Measurements from ENCODE around the gene NT5C3B. TPM values are rescaled to one million over a fixed set of nuclear protein-coding genes. Genes with fewer than 3 reads are reported as not detected.
"Not testable (repeated sequence)": the region's sequence is repeated elsewhere in the genome, so short reads cannot be mapped to it uniquely, and the experiment has no call there.

Gene NT5C3B
- polyA plus RNA-seq, 1 of the 3 experiments (the other 2 are of a cell fraction) = 87.4 TPM

DNA sequence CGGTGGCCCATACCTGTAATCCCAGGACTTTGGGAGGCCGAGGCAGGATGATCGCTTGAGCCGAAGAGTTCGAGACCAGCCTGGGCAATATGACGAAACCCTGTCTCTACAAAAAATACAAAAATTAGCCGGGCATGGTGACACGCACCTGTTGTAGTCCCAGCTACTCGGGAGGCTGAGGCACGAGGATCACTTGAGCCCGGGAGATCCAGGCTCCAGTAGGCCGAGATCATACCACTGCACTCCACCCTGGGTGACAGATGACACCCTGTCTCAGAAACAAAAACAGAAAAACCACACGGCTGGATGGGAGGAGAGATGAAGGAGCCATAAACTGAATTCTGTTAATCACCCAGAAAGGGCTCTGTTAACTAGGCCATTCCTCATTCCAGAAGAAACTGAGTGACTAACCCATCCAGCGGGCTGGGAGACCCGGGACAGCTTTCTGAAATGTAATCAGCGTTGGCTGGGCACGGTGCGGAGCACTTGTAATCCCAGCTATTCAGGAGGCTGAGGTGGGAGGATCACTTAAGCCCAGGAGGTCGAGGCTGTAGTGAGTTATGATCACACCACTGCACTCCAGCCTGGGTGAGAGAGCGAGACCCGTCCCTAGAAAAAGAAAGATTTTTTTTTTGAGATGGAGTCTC lies 641 bp upstream of the NT5C3B start:
- no peaks in the 10 kb centered on the region for H3K9me3 ChIP-seq
- 0 out of 2 replicates have a peak overlapping the region, but pooled peaks have one; percentile 21 for H3K9ac ChIP-seq
- peaks cover 7 to 17% of the 10 kb centered on the region in 2 experiments for H3K36me3 ChIP-seq (replicated peaks in 1 of 2; ENCODE audit: control insufficient read depth in 1 of 2, insufficient read depth in 2 of 2, low read length in 1 of 2)
- H3K27me3 ChIP-seq (ENCODE audit: insufficient read depth) = no peaks in the 10 kb centered on the region
- ChIA-PET POLR2A (interaction anchor here (1.1 to 2.2 kb wide), 2 partner anchors 25 to 28 kb away, joined by 3 to 6 read pairs; partner anchors contain the start of genes KLHL11 and P3H4), CTCF (interaction anchor here (0.7 to 1.6 kb wide), 2 partner anchors 13 to 35 kb away, joined by 3 to 4 read pairs; no protein-coding TSS in a partner anchor)
- H3K4me1 ChIP-seq (ENCODE audit: control insufficient read depth in 1 of 2, insufficient read depth in 2 of 2, low read depth in 1 of 2, low read length in 1 of 2) = peaks cover 0 to 8% of the 10 kb centered on the region in 2 experiments; a peak in 1 of 4 replicates
- H3K27ac ChIP-seq (ENCODE audit: low read depth in 2 of 2, low read length in 1 of 2) = no peak overlapping the region; a peak in 1 of 4 replicates
- H3K9me2 ChIP-seq = no peaks in the 10 kb centered on the region
- H3K79me2 ChIP-seq (ENCODE audit: insufficient read depth) = peaks cover 20% of the 10 kb centered on the region; the same call in 1 of the 2 replicates
- peak overlapping the region; percentile 96 for H2AFZ ChIP-seq (ENCODE audit: low read depth)
- peak overlapping the region; percentile 71 to 91 for H3K4me3 ChIP-seq (ENCODE audit: low read depth in 2 of 2, low read length in 1 of 2)
- peak overlapping the region; percentile 95 for H3K4me2 ChIP-seq
- no peak for DNase-seq
- 55% methylated on average over 21 of the region's 21 CpGs for WGBS (ENCODE audit: low lambda C conversion rate)
- H4K20me1 ChIP-seq (ENCODE audit: insufficient read depth) = no peaks in the 10 kb centered on the region
- TF ChIP-seq FOXJ3 (CRISPR knock-in tag; IDR thresholded peaks at IDR 0.05) (no peak), YY1 (IDR thresholded peaks at IDR 0.05; ENCODE audit: low read depth) (no peak)
- TF ChIP-seq, protein P1, sequence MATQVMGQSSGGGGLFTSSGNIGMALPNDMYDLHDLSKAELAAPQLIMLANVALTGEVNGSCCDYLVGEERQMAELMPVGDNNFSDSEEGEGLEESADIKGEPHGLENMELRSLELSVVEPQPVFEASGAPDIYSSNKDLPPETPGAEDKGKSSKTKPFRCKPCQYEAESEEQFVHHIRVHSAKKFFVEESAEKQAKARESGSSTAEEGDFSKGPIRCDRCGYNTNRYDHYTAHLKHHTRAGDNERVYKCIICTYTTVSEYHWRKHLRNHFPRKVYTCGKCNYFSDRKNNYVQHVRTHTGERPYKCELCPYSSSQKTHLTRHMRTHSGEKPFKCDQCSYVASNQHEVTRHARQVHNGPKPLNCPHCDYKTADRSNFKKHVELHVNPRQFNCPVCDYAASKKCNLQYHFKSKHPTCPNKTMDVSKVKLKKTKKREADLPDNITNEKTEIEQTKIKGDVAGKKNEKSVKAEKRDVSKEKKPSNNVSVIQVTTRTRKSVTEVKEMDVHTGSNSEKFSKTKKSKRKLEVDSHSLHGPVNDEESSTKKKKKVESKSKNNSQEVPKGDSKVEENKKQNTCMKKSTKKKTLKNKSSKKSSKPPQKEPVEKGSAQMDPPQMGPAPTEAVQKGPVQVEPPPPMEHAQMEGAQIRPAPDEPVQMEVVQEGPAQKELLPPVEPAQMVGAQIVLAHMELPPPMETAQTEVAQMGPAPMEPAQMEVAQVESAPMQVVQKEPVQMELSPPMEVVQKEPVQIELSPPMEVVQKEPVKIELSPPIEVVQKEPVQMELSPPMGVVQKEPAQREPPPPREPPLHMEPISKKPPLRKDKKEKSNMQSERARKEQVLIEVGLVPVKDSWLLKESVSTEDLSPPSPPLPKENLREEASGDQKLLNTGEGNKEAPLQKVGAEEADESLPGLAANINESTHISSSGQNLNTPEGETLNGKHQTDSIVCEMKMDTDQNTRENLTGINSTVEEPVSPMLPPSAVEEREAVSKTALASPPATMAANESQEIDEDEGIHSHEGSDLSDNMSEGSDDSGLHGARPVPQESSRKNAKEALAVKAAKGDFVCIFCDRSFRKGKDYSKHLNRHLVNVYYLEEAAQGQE (IDR thresholded peaks at IDR 0.05; ENCODE audit: low read depth, low read length) = no peak
- TF ChIP-seq, protein P2, sequence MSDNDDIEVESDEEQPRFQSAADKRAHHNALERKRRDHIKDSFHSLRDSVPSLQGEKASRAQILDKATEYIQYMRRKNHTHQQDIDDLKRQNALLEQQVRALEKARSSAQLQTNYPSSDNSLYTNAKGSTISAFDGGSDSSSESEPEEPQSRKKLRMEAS (IDR thresholded peaks at IDR 0.05; ENCODE audit: low read depth) = no peak
- no peaks in the 10 kb centered on the region for H3F3A ChIP-seq (replicated peaks; ENCODE audit: insufficient read depth)

DNA sequence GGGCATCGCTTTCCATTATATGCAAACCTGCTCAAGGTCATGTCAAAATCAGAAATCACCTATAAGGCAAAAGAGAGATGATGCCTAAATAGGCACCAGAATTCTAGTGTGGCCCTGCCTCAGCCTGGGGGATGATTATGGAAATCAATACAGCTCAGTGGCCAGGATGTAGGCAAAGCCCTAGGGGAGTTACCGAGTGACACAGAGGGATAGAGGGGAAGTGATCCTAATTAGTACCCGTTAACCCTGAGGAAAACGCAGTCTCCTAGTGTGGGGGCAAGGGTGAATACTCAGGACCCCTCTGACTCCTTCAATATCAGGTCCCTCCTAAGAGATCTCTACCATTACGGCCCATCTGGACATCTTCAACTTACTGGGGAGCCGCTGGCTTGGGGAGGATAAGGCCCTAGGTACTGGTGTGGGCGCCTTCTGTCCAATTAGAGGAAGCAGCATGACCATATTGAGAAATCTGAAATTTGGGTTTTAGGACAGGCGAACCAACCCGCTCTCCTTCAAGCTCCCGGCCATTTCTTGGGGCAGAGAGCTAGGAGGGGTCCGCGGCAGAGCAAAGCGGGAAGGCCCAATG lies 725 bp downstream of the NT5C3B start:
- H4K20me1 ChIP-seq (ENCODE audit: insufficient read depth) = no peaks in the 10 kb centered on the region
- H3K4me2 ChIP-seq = peak overlapping the region; percentile 95
- H3K79me2 ChIP-seq (ENCODE audit: insufficient read depth) = peaks cover 20% of the 10 kb centered on the region; the same call in 1 of the 2 replicates
- peak overlapping the region; percentile 82 for H3K9ac ChIP-seq
- no peaks in the 10 kb centered on the region for H3F3A ChIP-seq (replicated peaks; ENCODE audit: insufficient read depth)
- no peak for DNase-seq
- H3K27ac ChIP-seq (ENCODE audit: low read depth in 2 of 2, low read length in 1 of 2) = no peak overlapping the region
- POLR2A ChIA-PET = interaction anchor here (2.2 kb wide), 1 partner anchor 30 kb away, joined by 6 read pairs; the partner anchor contains the start of gene KLHL11
- no peaks in the 10 kb centered on the region for H3K9me3 ChIP-seq
- H3K4me1 ChIP-seq (ENCODE audit: control insufficient read depth in 1 of 2, insufficient read depth in 2 of 2, low read depth in 1 of 2, low read length in 1 of 2) = peaks cover 0 to 8% of the 10 kb centered on the region in 2 experiments; a peak in 1 of 4 replicates
- whole genome bisulfite sequencing (ENCODE audit: low lambda C conversion rate) = 15% methylated on average over 13 of the region's 13 CpGs
- peak overlapping the region; percentile 93 for H2AFZ ChIP-seq (ENCODE audit: low read depth)
- H3K9me2 ChIP-seq = no peaks in the 10 kb centered on the region
- H3K36me3 ChIP-seq (replicated peaks in 1 of 2; ENCODE audit: control insufficient read depth in 1 of 2, insufficient read depth in 2 of 2, low read length in 1 of 2) = peaks cover 10 to 29% of the 10 kb centered on the region in 2 experiments
- CTCF ChIA-PET = interaction anchor here (1.0 to 1.8 kb wide), 6 partner anchors 10 to 124 kb away, joined by 3 to 8 read pairs (median 6); partner anchors contain the start of genes KLHL11 and P3H4
- no peaks in the 10 kb centered on the region for H3K27me3 ChIP-seq (ENCODE audit: insufficient read depth)
- peak overlapping the region; percentile 71 to 91 for H3K4me3 ChIP-seq (ENCODE audit: low read depth in 2 of 2, low read length in 1 of 2)
- no peak for TF ChIP-seq YY1 (IDR thresholded peaks at IDR 0.05; ENCODE audit: low read depth)
- TF ChIP-seq RCOR1 (IDR thresholded peaks at IDR 0.05; ENCODE audit: low read length) = no peak
- TF ChIP-seq GABPA (IDR thresholded peaks at IDR 0.05; ENCODE audit: low read depth) = no peak
- no peak for TF ChIP-seq TAF1 (IDR thresholded peaks at IDR 0.05; ENCODE audit: borderline replicate concordance, low read depth, low read length)
- no peak for TF ChIP-seq EZH2phosphoT487 (IDR thresholded peaks at IDR 0.05; ENCODE audit: borderline replicate concordance, low read depth)
- TF ChIP-seq SMC3 (IDR thresholded peaks at IDR 0.05; ENCODE audit: low read depth, low read length) = no peak
- TF ChIP-seq NRF1 (IDR thresholded peaks at IDR 0.05; ENCODE audit: low read depth, low read length) = no peak
- no peak for TF ChIP-seq ELF1 (IDR thresholded peaks at IDR 0.05)
- TF ChIP-seq, protein P3, sequence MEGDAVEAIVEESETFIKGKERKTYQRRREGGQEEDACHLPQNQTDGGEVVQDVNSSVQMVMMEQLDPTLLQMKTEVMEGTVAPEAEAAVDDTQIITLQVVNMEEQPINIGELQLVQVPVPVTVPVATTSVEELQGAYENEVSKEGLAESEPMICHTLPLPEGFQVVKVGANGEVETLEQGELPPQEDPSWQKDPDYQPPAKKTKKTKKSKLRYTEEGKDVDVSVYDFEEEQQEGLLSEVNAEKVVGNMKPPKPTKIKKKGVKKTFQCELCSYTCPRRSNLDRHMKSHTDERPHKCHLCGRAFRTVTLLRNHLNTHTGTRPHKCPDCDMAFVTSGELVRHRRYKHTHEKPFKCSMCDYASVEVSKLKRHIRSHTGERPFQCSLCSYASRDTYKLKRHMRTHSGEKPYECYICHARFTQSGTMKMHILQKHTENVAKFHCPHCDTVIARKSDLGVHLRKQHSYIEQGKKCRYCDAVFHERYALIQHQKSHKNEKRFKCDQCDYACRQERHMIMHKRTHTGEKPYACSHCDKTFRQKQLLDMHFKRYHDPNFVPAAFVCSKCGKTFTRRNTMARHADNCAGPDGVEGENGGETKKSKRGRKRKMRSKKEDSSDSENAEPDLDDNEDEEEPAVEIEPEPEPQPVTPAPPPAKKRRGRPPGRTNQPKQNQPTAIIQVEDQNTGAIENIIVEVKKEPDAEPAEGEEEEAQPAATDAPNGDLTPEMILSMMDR (IDR thresholded peaks at IDR 0.05) = no peak

DNA sequence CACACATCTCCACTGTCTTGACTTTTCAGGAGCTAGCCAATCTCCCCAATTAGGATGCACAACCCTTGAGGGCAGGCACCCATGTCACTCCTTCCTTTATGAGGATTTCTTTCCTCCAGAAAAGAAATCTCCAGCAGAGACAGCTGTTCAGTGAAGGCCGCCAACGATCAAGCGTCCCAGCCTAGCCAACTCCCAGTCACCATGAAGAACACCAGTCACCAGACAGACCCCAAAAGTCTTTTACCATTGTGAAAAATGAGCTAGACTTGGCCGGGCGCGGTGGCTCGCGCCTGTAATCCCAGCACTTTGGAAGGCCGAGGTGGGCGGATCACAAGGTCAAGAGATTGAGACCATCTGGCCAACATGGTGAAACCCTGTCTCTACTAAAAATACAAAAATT lies 6.1 kb downstream of the NT5C3B start:
- DNase-seq; H3K27me3 ChIP-seq (ENCODE audit: insufficient read depth); H3K4me2 ChIP-seq; H3K9me2 ChIP-seq; H3F3A ChIP-seq (replicated peaks; ENCODE audit: insufficient read depth); H4K20me1 ChIP-seq (ENCODE audit: insufficient read depth); POLR2A ChIA-PET; H3K27ac ChIP-seq (ENCODE audit: low read depth in 2 of 2, low read length in 1 of 2); H3K4me3 ChIP-seq (ENCODE audit: low read depth in 2 of 2, low read length in 1 of 2); H3K9ac ChIP-seq; H3K4me1 ChIP-seq (ENCODE audit: control insufficient read depth in 1 of 2, insufficient read depth in 2 of 2, low read depth in 1 of 2, low read length in 1 of 2); H3K9me3 ChIP-seq; H2AFZ ChIP-seq (ENCODE audit: low read depth): not testable (repeated sequence)
- CTCF ChIA-PET = interaction anchor here (1.5 kb wide), 1 partner anchor 29 kb away, joined by 10 read pairs; no protein-coding TSS in a partner anchor
- H3K79me2 ChIP-seq (ENCODE audit: insufficient read depth) = peaks cover 11% of the 10 kb centered on the region; the same call in 1 of the 2 replicates
- H3K36me3 ChIP-seq (replicated peaks in 1 of 2; ENCODE audit: control insufficient read depth in 1 of 2, insufficient read depth in 2 of 2, low read length in 1 of 2) = peaks cover 34 to 35% of the 10 kb centered on the region in 2 experiments
- 80% methylated on average over 9 of the region's 10 CpGs for WGBS (ENCODE audit: low lambda C conversion rate)

Data from SK-N-SH (cell line).